CD1c-positive myeloid dendritic cell (primary cell): ENCODE data around the gene KLHL29.

Experiments
- DNase-seq: peaks from one replicate; pipeline ENCODE4 v3.0.0-alpha.2; 2016; ENCODE audit errors: extremely low spot score

The KLHL29 gene

DNA sequence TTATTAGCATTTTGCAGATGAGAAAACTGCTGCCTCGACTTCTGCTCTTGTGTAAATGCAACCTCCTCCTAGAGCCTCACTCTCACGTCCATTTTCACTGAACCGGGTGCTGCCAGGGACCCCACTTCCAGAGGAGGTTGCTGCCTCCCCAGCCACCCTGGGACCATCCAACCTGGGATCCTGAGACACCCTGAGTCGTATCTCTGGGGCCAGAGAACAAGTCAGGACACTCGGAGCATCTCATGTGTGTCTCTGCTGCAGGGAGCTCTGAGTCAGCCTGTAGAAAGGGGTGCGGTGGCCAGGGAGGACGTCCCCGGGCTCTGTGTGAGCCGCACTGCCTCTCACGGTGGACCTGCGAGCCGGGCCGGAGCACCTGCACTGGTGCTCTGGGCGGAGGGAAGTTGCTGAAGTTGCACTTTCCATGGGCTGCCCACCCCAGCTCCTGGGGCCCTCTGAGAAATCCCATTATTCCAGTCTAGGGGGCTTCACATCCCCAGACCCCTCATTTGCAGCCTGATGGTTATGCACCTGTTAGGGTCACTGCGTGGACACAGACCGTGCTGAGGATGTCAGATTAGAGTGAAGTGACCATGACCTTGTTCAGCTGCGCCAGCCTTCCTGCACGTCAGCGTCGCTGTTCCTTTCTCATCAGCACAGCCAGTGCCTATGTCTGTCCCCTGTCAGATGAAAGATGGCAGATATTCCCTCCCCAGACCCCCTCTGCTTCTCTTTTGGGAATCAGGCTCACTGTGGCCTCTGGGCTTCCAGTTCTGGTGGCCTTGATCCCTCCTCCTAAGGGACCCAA lies 230.4 kb downstream of the KLHL29 start:
- no peak for DNase-seq

DNA sequence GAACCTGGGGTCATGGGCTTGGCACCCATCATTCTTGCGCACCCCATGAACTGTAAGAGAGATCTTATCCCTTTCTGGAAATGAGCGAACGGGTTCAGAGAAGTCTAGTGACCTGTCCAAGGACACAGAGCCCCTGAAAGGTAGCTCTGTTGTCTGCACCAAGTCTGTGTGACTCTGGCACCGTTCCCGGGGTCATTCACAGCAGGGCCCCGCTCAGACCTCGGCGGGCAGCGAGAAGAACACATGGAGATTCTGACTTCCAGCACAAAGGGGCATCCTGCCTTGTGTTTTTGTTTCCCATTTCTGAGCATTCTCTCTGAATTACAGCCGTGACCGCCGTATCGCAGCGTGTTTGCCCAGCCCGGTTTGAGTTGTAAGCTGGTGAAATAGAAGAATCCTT lies 231.7 kb downstream of the KLHL29 start:
- no peak for DNase-seq

DNA sequence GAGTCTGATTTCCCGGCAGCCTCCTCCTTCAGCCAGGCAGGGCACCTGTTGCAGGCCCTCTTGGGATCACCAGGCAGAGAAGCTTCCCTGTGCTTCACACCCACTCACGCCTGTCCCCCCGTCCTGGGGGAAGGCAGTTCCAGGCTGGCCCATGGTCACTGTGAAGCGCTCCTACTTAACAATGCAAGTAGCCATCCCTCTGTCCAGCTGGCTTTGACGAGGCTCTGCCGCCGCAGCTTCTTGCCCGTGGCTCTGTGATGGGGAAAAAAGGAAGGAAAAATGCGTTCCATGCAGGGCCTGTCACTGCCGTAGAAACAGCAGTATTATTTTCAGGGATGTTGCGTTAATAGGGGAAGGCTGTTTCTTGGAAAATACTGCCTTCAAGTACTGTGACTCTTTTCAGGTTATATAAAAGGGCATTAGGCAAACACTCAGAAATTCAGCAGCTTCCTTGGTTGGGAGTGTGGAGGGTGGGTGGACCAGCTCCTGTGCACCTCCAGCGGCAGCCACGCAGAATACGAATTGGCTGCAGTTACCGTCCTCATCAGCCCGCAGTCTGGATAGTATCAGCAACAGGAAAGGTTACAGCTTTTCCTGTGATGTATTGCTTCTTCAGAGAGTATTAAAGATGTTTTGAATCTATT lies 232.3 kb downstream of the KLHL29 start:
- DNase-seq: no peak

DNA sequence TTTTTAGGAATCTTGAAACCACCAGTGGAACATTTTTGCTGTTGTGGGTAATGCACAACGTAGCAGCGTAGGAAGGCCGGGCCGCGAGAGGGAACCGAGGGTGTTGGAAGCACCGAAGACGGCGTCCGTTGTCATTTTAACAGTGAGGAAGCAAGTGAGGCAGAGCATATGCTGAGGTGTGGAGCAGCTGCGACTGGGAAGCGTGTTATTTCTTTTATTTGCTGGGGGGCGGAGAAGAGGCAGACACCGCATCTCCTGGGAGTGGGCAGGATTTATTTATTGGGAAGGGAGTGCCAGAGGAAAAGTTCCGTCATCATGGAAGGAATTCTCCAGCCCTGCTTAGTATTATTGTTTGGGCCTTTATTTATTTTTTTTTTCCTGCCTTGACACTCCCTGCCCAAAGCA lies 232.8 kb downstream of the KLHL29 start:
- DNase-seq: no peak

DNA sequence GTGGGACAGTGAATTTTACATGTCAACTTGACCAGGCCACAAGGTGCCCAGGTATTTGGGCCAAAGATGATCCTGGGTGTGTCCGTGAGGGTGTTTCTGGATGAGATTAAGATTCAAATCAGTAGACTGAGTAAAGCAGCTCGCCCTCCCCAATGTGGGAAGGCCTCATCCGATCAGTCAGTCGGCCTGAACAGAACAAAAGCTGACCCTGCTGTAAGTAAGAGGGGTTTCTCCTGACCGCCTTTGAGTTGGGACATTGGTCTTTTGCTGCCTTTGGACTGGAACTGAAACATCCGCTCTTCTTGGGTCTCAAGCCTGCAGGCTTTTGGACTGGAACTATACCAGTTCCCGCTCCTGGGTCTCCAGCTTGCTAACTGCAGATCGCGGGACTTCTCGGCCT lies 233.3 kb downstream of the KLHL29 start:
- no peak for DNase-seq

GRCh38 chr2:23618794-23619530 lies 234.0 kb downstream of the KLHL29 start:
- DNase-seq: no peak

GRCh38 chr2:23619941-23620340 lies 235.0 kb downstream of the KLHL29 start:
- no peak for DNase-seq

DNA sequence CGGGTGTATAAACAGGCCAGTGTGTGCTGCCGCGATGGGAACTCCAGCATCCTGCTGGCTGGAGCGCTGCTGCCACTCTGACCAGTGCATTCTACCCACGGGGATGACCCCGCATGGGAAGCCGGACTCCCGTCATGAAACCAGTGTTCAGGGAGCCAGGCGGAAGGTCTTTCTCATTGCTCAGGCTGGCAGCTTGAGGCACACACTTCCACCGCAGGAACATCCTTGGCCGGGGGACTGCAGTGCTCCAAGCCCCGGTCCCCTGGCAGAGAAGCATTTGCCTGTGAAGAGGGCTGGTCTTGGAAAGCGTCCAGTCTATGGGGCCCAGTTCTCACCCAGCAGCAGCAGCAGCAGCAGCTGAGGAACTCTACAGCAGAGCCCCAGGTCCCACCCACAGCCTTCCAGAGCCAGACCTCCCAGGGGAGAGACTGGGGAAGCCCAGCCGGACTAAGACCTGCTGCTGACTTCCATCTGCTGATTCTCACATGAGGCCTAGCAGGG lies 235.9 kb downstream of the KLHL29 start:
- no peak for DNase-seq

DNA sequence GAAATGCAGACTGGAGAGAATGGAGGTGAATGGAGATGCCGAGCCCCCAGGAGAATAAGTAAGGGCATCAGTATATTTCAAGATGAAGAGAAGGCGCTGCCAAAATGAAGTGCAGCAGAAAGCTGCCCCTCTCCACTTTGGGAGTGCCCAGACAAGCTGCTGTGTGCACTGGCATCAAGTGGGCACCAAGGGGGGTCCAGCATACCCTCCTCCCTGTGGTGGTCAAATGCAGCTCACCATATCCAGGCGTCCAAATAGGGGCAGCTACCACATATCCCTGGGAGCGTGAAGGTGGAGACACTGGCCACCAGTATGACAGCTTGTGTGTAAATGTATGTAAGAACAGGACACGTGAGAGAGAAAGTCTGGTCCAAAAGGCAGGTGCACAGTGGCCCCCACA lies 236.6 kb downstream of the KLHL29 start:
- DNase-seq: no peak

DNA sequence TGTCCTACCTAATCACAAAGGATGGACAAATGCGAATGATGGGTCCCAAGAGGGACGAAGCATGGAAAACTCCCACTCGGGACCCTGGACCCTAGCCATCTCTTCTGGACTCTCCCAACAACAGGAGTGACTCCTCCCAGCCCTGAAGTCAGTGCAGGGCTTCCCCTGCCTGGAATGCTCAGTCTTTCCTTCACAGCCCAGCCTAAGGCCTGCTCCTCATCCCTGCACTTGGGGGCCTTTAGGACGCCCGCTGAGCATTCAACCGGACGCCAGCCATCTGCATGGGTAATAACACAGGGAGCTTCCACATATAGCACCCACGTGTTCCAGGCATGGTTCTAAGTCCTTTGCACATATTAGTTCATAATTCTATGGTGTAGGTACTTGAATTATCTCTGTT lies 237.5 kb downstream of the KLHL29 start:
- DNase-seq: no peak

DNA sequence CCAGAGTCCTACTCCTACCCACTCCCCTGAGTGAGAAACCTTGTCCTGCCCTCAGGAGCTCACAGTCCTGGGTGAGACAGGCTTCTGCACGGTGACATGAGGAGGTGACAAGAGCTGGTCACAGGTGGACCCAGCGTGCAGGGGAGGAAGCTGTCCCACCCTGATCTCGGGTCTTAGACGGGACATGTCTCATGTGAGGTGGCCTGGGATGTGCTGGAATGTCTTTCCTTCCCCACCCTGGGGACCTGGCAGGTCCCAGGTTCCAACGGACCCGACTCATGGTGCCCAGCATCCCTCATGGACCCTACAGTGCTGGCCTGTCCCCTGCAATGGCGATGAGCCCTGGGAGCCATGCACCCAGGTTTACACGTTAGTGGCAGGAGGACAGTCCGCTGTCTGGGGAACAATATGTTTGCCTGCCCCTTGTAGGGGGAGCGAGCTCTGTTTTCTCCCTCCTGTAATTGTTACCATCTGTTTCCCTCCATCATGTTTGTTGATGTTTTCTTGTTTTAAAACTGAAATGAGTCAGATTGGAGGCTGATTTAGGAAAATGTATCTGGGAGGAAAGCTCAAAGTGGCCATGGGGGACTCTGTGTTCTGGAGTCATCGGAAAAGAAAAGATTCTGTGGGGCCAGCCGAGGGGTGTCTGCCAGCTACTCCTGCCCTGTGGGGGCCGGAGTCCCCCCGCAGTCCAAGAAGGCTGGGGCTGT lies 238.1 kb downstream of the KLHL29 start:
- DNase-seq: no peak

- peak; percentile 58 for DNase-seq
These were observed 239.4 kb downstream of the KLHL29 start for GRCh38 chr2:23624378-23624777.

- DNase-seq: no peak
These were observed 239.9 kb downstream of the KLHL29 start for GRCh38 chr2:23624915-23625314.

- no peak for DNase-seq
These were observed 240.7 kb downstream of the KLHL29 start for GRCh38 chr2:23625726-23626125.

GRCh38 chr2:23626701-23627230 lies 241.8 kb downstream of the KLHL29 start:
- no peak for DNase-seq

DNA sequence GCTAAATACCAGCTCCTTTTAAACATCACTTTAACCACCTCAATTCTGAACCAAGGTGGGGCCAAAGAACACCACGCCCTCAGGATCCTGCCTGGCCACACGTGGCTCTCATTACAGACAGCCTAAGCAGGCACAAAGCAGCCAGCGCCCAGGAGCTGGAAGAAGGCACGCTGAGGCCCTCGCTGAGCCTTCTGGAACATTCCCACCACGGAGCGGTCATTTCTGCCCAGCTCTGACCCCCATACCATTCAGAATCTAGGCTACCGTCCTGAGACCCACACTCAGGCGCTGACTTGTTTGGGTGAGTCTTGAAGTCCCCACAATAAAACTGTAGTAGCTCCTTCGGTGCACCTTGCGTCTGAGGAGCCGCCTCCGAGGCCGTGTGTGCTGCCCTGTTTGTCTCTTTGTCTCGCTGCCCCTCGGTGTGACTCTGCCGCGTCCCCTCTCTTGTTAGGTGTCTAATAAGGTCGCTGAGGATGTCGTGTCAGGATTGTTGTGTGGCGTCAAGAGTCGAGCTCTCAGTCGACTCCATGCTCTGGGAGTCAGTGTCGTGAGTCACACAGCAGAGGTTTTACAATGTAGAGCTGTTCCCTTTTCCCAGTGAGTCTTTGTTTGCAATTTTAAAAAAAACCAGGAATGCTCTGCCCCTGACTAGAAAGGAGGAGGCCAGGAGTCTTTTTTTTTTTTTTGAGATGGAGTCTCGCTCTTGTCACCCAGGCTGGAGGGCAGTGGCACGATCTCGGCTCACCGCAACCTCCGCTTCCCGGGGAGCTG lies 242.4 kb downstream of the KLHL29 start:
- DNase-seq: no peak

- DNase-seq: no peak
These were observed 244.2 kb downstream of the KLHL29 start for GRCh38 chr2:23628926-23629771.

DNA sequence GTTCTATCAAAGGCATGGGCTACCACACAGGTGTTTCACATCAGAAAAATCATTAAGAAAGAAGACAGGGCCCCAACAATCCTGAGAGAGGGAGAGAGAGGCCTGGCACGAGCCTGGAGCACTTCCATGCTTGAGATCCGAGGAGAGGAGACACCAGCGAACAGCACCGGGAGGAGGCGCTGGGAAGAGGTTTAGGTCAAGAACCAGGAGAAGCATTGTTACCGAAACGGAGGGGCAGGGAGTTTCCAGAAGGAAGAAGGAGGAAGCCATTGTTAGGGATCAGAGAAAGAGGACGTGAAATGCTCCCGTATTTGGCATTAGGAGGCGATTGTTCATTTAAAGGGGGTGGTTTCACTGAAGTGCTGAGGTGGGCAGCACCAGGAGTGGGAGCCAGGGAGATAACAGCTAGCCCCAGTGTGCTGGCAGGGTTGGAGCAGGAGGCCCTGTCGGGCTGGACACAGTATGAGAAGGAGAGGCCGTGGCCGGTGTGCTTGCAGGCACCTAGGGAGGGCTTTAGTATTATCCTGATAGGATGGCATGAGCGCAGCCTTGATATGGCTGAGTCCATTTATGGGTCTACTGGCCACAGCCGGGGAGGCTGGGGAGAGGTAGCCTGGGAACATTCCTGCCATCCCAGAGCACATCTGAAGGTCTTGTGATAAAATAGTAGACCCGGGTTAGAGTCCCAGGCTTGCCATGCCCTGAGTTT lies 244.9 kb downstream of the KLHL29 start:
- DNase-seq: no peak

GRCh38 chr2:23630961-23631360 lies 246.0 kb downstream of the KLHL29 start:
- no peak for DNase-seq
